LNCaP clone FGC (cell line): Measurements from ENCODE around the gene DYRK1B.

Experiments
- DNase-seq: peaks from one replicate; pipeline ENCODE4 v3.0.0-alpha.2; 2011; ENCODE audit warnings: low read depth
- H3K4me3 ChIP-seq: 2 replicates; pipeline ENCODE4 v1.5.1; 2011; ENCODE audit warnings: mild to moderate bottlenecking, low read depth, low read length, control low read depth
- CTCF ChIP-seq: IDR thresholded peaks from 2 replicates; pipeline ENCODE4 v1.5.1; 2012; ENCODE audit warnings: mild to moderate bottlenecking; ENCODE audit not compliant: control insufficient read depth, insufficient read depth; ENCODE audit errors: extremely low read depth

Gene DYRK1B

GRCh38 chr19:39874404-39874803 is 40.4 kb upstream of the DYRK1B start:
- no peak for TF ChIP-seq CTCF
- H3K4me3 ChIP-seq = no peak overlapping the region
- no peak for DNase-seq

- no peak overlapping the region for H3K4me3 ChIP-seq
- TF ChIP-seq CTCF = no peak
- DNase-seq = no peak
These were observed 39.4 kb upstream of the DYRK1B start for GRCh38 chr19:39873385-39873784.

GRCh38 chr19:39871886-39872866 is 38.2 kb upstream of the DYRK1B start:
- H3K4me3 ChIP-seq = no peak overlapping the region
- no peak for TF ChIP-seq CTCF
- no peak for DNase-seq

GRCh38 chr19:39871362-39871761 is 37.4 kb upstream of the DYRK1B start:
- no peak overlapping the region for H3K4me3 ChIP-seq
- no peak for TF ChIP-seq CTCF

GRCh38 chr19:39870171-39870971 is 36.4 kb upstream of the DYRK1B start:
- no peak for TF ChIP-seq CTCF
- H3K4me3 ChIP-seq = no peak overlapping the region
- DNase-seq = no peak

More at GRCh38 chr19:39871362-39871761, 37.4 kb upstream of the DYRK1B start:
- DNase-seq = no peak

DNA sequence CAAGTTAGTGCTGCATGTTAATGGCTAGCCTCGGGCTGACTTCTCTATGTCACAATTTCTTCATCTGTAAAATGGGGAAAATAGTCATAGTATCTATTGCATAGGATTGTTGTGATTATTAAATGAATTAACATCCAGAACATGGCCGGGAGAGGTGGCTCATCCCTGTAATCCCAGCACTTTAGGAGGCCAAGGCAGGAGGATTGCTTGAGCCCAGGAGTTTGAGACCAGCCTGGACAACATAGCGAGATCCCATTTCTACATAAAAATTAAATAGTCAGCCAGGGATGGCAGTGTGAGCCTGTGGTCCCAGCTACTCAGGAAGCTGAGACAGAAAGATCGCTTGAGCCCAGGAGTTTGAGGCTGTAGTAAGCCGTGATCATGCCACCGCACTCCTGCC is 34.0 kb upstream of the DYRK1B start:
- no peak overlapping the region for H3K4me3 ChIP-seq
- no peak for DNase-seq
- no peak for TF ChIP-seq CTCF
